HG03108 (cell line): Measurements from ENCODE around the gene ACY1.

Experiments used
- ATAC-seq: cut with Tn5 transposase; IDR thresholded peaks from one replicate; pipeline ENCODE4 v1.9.1; 2021; ENCODE audit warnings: moderate library complexity; ENCODE audit not compliant: unreplicated experiment

Gene ACY1

DNA sequence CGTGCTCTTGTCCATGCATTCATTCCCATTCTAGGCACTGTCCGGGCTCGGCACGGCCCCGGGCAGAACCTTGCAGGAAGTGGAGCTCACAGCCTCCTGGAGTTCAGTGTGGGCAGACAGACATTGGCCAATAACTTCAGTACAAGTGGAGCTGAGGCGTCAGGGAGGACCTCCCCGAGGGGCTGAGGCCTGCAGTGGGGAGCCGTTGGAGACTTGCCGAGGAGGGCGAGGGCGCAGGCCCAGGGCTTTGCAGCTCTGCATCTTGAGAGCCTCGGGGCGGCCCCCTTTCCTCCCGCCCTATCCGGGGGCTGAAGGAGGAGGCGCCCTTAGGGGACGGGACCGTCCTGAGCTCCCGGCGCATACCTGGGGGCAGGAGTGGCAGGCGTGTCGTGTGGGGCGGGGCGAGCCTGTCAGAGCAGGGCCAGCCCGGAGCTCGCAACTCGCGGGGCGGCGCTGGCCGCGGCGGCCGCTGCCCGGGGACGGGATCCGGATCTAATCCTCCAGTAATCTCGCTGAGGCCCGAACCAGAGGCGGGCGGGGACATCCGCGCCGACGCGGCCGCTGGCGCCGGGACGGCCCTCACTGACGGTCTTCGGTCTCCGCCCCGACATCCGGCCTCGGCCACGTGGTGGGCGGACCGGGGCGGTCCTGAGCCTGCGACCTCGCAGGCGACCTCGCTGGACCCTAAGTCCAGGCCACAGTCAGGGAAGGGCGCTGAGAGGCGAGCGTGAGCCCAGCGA lies at the start of gene ACY1:
TSS of gene ACY1 (plus strand) at position 698 of the 740 bp plus-strand sequence. CDS start 530 bp downstream, outside the sequence.
- peak; percentile 71 for ATAC-seq

DNA sequence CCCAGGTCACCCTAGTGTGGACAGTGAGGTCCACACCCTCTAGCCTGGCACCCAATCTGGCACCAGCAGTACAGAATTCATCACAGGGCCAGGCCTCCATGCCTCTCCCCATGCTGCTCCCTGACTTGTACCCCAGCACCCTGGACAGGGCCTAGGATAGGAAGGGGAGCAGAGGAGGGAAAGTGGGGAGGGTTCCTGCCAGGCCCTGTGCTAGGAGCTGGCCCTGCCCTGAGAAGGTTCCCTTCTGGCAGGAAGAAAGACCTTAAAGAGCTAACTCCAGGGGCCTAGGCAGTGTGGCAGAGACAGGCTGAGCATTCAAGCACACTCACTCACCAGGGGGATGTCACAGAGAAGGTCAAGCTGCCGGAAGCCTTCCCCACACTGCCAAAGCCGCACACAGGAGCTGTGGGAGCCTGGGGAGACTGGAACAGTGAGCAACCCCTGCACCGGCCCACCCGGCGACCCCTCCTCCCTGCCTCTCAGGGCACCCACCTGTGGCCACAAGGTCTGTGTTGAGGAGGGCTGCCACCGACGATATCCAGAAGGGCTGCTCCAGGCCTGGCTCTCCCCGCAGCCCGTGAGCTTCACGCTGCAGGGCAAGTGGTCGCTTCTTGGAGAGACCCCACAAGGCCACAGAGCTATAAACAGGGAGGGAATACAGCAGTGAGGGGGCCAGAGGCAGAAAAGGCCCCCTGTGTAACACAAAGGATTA lies 49.0 kb upstream of the ACY1 start:
- no peak for ATAC-seq

DNA sequence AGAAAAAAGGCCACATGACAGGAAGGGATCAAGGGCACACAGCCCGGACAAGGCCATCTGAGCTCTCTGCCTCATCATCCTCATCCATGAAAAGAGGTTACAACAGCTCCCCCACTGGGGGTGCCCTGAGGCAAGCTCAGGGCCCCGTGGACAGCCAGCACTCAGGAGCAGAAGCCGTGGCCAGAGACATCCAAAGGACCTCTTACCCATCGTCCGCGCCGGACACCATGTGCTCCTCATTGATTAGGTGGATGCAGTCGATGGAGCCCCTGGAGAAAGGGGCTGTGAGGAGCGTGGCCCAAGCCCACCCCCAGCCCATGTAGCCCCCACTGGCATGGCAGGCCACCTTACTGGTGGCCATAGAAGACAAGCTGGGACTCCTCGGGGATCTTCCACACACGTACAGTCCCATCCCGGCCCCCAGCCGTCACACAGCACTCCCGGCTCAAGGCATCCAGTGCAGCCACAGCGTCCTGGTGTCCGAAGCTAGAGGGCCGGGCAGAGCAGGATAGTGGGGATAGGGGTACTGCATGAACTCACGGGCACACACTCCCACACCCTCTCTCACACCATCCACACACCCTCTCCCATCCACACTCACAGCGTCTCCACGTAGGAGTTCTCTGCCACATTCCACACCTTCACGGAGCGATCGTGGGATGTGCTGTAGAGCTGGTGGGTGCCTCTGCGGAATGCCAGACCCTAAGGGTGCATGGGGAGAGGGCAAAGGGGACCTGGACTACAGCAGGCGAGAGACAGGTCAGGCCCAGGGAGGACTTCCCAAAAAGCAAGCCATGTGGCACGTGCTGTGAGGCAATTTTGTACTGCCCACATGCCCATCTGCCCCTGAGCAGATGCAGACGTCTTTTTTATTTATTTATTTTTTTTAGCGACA lies 48.1 kb upstream of the ACY1 start:
- ATAC-seq: no peak

DNA sequence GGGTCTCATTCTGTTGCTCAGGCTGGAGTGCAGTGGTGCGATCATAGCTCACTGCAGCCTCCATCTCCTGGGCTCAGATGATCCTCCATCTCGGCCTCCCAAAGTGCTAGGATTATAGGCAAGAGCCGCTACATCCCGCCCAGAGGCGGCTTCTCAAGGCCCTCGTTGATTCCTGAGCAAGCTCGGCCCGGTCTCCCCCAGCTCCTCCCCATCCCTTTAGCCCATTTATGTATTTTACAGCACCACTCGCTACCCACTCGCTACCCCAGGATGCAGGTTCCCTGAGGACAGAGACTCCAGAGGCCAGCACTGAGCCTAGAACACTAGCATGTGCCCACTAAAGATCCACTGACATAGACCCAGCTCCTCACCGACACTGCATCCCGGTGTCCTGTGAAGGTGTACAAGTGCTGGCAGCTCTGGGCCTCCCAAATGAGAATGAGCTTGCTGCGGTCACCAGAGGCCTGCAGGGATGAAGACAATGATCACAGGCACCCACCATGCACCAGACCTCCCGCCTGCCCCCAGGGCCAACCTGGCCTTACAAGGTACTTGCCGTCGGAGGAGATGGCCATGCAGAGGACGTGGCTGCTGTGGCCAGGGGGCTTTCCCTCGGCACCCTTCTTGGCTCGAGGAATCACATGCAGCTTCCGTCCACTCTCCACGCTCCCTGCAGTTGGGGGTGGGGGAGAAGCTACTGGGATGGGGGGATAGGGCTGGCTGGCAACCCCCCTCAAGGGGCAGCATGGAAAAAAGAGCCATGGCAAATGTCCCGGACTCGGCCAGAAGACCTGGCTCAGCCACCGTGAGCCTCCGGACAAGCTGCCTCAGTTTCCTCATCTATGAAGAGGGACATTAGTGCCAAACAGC lies 47.2 kb upstream of the ACY1 start:
- ATAC-seq: no peak

DNA sequence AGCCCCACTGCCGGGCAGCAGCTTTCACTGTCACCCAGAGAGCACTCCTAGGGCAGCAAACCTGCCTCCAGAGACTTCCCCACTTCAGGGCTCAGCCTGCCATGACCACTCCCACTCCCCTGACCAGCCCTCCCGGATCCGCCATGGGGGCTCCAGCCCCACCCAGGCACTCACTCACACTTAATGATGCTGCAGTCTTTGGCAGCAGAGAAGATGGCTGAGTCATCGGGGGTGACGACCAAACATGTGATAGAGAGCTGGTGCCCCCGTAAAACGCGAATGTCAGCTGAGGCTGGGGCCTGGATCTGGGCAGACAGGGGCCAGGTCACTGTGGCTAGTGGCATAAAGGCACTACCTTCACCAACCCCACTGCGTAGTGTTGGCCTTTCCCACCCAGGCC lies 46.3 kb upstream of the ACY1 start:
- no peak for ATAC-seq

DNA sequence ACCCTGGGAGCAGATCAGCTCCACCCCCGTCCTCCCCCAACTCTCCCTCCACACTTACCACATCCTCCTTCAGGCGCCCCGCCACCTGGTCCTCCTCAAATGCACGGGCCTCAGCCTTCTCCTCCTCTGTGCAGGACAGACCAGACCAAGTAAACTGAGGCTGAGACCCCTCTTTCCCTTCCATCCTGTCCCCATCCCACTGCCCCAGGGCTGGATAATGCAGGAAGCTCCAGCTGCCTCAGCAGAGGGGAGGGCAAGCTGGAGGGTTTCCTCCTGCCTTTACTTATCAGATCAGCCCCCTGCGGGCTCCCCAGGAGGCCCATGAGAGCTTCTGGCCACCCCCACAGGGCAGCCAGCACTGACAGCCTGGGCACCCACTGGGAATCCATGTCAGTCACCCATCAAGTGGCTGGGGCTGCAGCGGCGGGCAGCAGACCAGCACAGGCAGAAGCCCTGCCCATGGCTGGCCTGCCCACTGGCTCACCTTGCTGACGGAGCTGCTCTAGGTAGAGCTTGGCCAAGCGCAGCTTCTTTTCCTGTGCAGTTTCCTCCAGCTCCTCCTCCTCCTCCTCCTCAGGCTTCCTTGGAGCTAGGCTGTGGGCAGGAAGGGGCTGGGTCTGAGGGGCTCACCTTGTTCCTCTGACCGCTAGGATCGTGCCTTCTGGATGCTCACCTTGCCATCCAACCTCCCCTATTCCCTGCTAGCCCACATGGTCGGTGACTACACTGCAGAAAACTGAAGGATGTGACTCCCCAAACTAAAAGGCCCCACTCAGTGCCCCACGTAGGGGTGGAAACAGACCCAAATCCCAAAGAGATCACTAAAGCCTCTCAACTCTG lies 45.5 kb upstream of the ACY1 start:
- ATAC-seq: no peak

DNA sequence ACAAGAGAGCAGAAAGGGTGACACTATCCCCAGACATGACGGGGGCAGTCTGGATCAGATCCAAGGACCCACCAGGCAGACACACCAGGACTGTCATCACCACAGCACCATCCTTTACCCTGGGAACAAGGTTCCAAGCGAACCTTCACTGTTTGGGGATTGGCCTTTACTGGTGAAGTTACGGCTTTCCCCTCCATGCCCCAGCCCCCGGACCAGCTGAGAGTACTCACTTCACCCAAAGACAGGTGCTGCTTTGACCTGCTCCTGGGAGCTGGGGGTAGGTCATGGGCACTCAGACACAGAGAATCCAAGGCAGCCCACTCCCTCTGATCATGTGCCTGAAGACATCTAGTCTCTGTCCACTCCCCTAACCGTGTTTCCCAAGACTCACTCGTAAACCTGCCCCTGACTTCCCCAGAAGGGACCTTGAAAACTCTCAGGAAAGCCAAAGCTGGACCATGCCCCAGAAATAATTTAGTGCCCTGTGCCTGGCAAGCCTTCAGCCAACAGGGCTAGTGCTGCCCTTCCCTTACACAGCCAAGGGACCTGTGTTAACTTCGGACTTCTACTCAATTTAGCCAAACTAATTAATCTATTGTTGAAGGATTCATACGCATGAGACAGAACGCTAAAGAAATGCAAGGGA lies 44.4 kb upstream of the ACY1 start:
- no peak for ATAC-seq

DNA sequence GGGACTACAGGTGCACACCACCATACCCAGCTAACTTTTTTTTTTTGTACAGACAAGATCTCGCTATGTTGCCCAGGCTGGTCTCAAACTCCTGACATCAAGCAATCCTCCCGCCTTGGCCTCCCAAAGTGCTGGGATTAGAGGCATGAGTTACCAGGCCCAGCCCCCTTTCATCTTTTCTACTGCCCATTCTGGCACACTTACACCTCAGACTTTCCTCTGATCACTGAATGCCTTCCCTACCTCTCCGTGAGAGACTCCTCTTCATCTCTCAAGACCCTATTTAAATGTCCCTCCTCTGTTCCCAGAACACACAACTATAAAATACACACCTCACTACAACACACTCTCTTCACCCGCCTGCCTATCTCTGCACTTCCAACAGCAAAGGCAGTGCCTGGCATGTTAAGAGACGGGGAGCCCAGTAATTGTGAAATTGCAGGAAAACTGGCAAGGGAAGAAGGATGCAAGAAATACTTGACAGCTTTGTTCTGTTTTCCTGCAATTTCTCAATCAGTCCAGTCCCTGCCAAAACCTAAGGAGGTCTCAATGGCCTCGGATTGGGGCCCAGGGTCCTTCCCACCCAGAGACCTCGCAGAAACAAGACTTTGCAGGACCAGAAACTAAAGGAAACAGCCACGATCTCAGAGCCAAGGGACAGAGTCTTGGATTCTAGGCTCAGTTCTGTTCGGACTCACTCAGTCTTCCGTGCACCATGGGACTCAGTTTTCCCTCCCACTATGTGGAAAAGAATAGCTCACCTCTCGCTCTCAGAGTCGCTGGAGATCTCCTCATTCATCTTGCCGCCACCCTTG lies 42.5 kb upstream of the ACY1 start:
- no peak for ATAC-seq

DNA sequence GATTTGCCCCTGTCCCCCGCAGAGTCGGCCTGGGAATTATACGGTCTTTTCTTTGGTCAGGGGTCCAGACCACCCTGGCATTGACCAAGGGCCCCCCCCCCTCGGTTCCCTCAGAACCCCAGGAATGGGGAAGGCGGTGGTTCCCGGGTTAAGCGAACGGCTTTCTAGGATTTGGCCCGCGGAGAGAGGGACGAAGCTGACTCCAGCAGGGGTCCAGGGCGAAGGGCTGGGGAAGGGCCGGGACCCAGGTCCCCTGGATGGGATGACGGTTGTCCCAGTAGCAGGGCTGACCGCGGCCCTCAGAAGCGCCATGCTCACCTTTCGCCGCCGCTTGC lies 41.9 kb upstream of the ACY1 start:
- ATAC-seq: no peak

DNA sequence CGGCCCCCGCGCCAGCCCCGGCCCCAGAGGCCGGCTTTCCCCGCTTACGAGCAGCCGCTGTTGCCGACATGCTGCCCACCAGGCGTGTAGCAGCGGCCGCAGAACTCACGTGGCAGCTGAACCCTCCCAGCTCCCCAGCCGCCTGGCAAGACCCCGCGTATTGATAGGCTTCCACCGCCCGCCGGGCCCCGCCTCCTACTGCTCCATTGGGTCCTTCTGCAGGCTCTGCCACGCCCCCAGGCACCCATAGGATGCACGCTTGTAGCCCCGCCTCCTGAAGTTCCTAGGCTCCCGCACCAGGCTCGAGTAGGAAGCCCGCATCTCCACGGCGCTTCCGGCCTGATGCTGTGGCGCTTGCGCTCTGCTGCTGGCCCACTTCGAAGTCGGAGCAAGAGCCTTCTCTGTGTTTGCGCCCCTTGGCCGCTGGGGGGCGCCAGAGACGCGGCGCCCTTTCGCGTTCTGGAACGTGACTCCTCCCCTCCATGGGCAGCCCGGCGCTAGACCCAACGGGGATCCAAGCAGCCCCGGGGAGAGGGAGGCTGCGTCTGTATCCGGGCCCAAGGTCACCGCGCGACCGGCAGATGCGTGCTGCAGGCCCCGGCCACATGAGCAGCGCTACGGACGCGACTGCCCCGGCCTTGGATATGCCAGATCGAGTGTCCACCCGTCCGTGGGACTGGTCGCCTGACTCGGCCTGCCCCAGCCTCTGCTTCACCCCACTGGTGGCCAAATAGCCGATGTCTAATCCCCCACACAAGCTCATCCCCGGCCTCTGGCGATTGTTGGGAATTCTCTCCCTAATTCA lies 41.3 kb upstream of the ACY1 start, which contains the start of the genes PARP3 and RRP9:
TSS of gene PARP3 (plus strand) at position 566 of the 805 bp plus-strand sequence. CDS start 993 bp downstream, outside the sequence.
TSS of gene RRP9 (minus strand) at position 107 of the 805 bp plus-strand sequence. CDS start at position 70, 37 bp downstream.
- ATAC-seq: peak; percentile 93

DNA sequence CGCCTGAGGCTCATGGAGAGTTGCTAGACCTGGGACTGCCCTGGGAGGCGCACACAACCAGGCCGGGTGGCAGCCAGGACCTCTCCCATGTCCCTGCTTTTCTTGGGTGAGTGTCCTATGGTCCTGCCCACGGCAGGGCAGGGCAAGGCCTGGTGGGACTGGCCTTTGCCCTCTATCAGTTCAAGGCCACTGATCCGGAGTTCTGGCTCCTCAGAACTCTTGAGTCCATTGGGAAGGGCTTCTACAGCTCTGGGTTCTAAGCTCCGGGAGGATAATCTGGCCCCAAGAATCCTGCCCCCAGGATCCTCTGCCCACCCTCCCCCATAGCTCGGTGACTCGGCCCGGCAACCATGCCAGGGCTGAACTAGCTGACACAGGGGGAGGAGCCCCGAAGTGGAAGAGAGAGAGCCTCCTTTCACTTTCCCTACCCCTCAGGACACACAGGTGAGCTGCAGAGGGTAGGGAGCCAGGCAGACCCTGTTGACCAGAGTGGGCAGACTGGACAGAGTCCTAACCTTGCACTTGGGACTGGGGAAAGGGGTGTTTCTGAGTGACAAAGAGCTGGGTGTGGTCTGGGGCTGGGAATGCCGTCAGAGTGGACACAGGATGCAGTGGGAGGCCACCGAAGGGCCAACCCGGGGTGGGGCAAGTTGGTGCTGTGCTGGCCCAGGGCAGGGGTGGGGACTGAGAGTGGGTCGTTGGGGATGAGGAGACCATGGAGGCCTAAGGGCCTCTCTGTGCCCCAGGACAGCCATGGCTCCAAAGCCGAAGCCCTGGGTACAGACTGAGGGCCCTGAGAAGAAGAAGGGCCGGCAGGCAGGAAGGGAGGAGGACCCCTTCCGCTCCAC lies 40.5 kb upstream of the ACY1 start:
- ATAC-seq: no peak

DNA sequence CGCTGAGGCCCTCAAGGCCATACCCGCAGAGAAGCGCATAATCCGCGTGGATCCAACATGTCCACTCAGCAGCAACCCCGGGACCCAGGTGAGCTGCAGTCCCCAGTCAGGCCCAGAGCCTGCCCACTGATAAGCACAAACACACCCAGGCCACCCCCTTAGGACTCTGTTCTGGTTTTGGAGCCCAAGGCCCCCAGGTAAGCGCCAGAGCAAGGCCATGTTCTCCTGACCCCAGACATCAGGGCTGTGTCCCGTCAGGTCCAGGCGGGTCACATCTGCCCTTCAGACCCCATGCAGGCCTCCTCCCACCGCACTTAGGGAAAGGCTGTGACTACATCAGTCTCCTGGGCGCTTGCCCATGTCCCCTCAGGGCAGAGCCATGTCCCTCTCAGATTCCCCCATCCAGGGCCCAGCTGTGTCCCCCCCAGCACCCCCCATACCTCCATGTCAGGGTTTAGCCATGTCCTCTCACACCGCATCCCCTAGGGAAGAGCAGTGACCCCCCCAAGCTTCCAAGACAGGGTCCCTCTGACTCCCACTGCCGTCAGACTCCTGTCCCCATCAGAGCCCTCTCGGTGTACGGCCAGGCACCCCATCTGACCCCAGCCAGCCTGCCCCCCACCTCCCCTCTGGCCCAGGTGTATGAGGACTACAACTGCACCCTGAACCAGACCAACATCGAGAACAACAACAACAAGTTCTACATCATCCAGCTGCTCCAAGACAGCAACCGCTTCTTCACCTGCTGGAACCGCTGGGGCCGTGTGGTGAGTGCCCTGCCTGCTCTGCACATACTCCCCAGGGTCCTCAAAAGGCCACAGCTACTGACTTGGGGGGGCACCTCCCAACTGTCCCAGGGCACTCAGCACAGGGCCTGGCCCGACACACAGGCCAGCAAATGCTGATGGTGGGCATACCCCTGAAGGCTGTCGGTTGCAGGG lies 39.6 kb upstream of the ACY1 start:
- ATAC-seq: no peak

DNA sequence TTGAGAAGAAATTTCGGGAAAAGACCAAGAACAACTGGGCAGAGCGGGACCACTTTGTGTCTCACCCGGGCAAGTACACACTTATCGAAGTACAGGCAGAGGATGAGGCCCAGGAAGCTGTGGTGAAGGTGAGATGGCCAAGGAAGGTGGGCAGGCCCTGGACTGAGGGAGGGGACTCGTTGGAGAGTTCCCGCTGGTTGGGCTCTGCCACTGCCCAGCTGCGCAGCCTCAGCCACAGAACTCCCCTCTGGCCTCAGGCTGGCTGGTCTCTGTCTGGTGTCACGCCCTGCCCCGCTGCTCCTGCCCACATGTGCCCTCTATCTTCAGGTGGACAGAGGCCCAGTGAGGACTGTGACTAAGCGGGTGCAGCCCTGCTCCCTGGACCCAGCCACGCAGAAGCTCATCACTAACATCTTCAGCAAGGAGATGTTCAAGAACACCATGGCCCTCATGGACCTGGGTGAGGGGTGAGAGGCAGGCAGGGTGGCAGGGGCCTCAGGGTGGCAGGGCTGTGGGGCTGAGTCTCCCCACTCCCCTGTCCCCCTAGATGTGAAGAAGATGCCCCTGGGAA lies 38.8 kb upstream of the ACY1 start:
- ATAC-seq: no peak

DNA sequence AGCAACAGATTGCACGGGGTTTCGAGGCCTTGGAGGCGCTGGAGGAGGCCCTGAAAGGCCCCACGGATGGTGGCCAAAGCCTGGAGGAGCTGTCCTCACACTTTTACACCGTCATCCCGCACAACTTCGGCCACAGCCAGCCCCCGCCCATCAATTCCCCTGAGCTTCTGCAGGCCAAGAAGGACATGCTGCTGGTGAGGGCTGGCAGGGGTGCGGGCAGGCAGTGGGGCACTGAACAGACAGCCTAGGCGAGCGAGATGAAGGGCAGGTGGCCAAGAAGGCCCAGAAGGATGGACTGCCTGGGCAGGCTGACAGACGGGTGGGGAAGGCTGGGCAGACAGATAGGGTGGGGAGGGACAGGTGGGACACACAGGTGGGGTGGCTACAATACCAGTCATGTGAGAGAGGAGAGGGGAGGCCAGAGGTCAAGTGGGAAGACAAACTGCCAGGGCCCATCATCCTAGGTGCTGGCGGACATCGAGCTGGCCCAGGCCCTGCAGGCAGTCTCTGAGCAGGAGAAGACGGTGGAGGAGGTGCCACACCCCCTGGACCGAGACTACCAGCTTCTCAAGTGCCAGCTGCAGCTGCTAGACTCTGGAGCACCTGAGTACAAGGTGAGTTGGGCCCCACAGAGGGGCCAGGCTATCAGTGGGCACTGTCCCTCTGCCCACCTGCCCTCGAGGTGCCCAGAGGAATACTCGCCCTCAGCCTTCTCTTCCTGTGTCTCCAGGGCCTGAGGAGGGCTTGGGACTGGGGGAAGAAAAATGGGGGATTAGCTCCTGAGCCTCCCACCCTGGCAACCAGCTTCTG lies 38.1 kb upstream of the ACY1 start:
- ATAC-seq: no peak
